Stimulated activated CD4-positive, alpha-beta T cell treated with anti-CD3 and anti-CD28 coated beads, Interleukin-12 subunit alpha, Interleukin-12 subunit beta, amount 100 ng/mL, for 24 hours (primary cell): ENCODE measurements around the gene EXPH5.
A peak's percentile ranks its signal among the peaks of the same experiment; 100 is the strongest.

Experiments
- DNase-seq, 2 experiments: peaks; one replicate each; pipeline ENCODE4 v3.0.0-alpha.2; 2020; ENCODE audit warnings: low read depth in 2 of 2

Gene EXPH5

GRCh38 chr11:108467091-108467823 is 126.3 kb downstream of the EXPH5 start, which contains the start of gene C11orf65:
C11orf65 (minus strand) TSS chr11:108467529; CDS start chr11:108461559, 5,970 bp downstream.
- peak; percentile 92 to 93 for DNase-seq

- no peak for DNase-seq
Measured at GRCh38 chr11:108466405-108466804, 127.2 kb downstream of the EXPH5 start.
